Iris pigment epithelial cell (primary cell): Measurements from ENCODE around the gene DNAJC5G.
"Not testable (repeated sequence)": the region's sequence is repeated elsewhere in the genome, so short reads cannot be mapped to it uniquely, and the experiment has no call there.

ENCODE experiments used
- DNase-seq: peaks from one replicate; pipeline ENCODE4 v3.0.0-alpha.2; 2011; ENCODE audit warnings: low read depth

The DNAJC5G gene

GRCh38 chr2:27281855-27282559 lies 6.8 kb downstream of the DNAJC5G start, which contains the start of gene TRIM54:
TRIM54 (plus strand) TSS chr2:27282429; CDS start chr2:27282732, 303 bp downstream.
- no peak for DNase-seq

- no peak for DNase-seq
Measured at GRCh38 chr2:27282892-27283291, 7.7 kb downstream of the DNAJC5G start.

GRCh38 chr2:27284996-27285395 lies 9.8 kb downstream of the DNAJC5G start:
- DNase-seq = no peak

- no peak for DNase-seq
Measured at GRCh38 chr2:27285481-27285880, 10.2 kb downstream of the DNAJC5G start.

DNA sequence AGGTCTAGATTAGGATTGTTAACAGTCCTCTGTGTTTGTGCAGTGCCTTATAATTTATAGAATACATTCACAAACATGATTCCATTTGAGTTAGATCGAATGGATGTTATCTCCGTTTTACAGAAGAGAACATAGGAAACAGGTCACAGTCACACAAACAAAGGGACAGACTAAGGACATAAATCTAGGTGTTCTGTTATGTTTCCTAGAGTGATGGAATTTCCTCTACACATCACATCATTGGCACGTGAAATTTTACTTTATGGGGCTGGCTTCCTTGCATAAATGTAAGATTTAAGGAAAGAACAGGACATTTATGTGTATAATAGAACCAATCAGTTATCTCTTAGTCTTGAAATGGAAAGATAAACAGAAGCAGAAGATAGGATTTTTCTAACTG lies 13.4 kb downstream of the DNAJC5G start:
- no peak for DNase-seq

DNA sequence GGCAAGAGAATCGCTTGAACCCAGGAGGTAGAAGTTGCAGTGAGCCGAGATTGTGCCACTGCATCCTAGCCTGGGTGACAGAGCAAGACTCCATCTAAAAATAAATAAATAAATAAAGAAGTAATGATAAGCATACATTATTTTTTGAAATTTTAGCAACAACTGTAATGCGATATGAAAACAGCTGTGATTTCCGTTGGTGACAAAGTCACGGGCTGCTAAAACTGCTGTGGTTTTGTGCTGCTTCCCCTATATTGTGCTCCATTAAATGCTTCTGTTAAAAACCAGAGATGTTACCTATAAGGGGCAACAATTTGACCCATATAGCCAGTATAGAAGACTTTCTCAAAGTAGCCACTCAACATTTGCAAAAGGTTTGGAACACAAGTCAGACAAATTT lies 15.3 kb downstream of the DNAJC5G start:
- DNase-seq = no peak

DNA sequence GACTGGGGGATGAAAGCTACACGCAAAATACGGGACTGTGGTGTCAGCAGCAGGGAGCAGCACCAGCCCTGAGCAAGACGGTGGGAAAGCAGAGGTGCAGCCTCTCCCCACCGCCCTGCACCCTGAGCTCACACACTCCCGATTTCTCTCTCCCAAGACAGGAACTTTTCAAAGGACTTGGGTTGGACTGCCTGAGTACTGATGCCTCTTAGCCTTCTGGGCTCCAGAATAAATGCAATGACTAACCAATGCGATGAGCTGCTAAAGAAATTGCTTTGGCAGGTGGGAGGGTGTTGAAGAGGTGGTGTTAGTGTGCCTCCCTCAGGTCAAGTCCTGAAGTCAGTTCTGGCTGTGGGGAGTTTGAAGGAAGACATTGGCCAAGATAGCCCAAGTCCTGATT lies 16.6 kb downstream of the DNAJC5G start:
- DNase-seq = no peak

DNA sequence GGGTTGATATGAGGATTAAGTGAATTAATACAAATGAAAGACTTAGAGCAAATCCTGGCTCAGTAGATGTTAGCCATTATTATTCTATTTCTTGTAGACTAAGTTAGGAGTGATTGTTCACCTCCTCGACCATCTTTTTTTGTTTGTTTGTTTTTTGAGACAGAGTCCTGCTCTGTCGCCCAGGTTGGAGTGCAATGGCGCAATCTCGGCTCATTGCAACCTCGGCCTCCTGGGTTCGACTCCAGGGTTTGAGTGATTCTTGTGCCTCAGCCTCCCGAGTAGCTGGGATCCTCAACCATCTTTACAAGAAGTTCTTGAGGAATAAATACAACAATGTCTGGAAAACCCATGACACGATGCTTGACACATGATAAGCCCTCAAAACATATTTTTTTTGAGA lies 19.7 kb downstream of the DNAJC5G start:
- no peak for DNase-seq

GRCh38 chr2:27296481-27296880 lies 21.2 kb downstream of the DNAJC5G start:
- DNase-seq = no peak

- no peak for DNase-seq
Measured at GRCh38 chr2:27297195-27297594, 22.0 kb downstream of the DNAJC5G start.

- DNase-seq = no peak
Measured at GRCh38 chr2:27298391-27299080, 23.3 kb downstream of the DNAJC5G start.

DNA sequence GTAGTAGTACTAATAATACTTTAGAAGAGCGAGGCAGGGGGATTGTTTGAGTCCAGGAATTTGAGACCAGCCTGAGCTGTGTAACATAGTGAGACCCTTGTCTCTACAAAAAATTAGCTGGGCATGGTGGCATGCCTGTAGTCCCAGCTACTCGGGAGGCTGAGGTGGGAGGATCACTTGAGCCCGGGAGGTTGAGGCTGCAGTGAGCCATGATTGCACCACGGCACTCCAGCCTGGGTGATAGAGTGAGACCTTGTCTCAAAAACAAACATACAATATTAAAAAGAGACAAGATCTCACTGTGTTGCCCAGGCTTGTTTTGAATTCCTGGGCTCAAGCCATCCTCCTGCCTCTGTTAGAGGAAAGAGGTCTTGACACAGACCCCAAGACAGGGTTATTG lies 25.4 kb downstream of the DNAJC5G start:
- DNase-seq = not testable (repeated sequence)

- DNase-seq = peak; percentile 62
Measured at GRCh38 chr2:27303093-27304025, 28.1 kb downstream of the DNAJC5G start.

GRCh38 chr2:27304488-27305240 lies 29.4 kb downstream of the DNAJC5G start:
- DNase-seq = no peak

GRCh38 chr2:27305516-27305915 lies 30.3 kb downstream of the DNAJC5G start:
- DNase-seq = no peak

DNA sequence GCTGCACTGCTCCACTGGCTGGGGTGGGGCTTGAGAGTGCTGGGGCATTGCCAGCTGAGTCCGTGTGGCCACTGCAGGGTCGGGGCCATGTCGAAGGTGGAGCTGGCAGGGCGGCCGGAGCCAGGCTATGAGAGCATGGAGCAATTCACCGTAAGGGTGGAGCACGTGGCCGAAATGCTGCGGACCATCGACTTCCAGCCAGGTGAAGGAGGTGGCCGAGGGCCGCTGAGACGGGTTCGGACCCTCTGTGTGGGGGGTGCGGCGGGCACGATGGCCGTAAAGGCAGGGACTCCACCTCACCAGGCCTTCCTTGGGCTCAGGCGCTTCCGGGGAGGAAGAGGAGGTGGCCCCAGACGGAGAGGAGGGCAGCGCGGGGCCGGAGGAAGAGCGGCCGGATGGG lies 30.9 kb downstream of the DNAJC5G start:
- no peak for DNase-seq

- no peak for DNase-seq
Measured at GRCh38 chr2:27306573-27307286, 31.5 kb downstream of the DNAJC5G start.

- no peak for DNase-seq
Measured at GRCh38 chr2:27307287-27307544, 32.0 kb downstream of the DNAJC5G start.

DNA sequence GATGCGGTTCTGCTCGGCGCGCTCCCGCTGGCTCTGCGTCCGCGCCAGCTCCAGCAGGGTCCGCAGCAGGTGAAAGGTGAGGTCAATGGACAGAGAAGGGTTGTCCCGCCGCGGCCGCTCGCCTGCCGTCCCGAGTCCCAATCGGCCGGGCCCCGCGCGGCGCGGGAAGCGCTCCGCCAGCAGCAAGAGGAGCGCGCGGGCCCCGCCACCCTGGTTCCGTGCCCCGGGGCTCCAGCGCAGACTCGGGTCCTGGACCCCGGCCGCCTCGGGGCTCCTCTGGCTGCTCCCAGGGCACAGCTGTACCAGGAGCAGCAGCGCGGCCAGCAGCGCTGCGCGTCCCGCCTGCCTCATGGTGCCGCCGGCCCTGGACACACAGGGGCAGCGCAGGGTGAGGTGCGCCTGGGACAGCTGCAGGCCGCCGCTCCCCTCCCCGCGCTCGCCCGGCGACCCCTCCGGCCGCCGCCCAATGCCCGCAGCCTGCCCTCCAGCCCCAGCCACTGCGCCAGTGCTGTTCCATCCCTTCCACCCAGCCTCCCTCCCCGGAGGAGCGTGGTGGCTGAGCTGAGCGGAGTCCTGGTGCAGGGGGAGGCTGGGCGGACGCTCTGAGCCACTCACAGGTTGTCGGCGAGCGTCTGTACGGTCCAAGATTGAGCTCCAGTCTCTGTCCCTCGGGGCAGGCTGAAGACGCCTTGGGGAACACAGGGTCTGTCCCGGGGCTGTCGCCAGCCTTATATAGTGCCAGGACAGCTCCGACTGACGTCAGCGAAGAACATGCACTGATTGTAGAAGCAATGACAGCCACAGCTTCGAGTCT lies 32.5 kb downstream of the DNAJC5G start:
- DNase-seq = no peak

- DNase-seq = peak; percentile 48
Measured at GRCh38 chr2:27308359-27308881, 33.2 kb downstream of the DNAJC5G start, which contains the start of gene UCN. UCN (minus strand) TSS chr2:27308445; CDS start chr2:27307895, 550 bp downstream.
